Activated naive CD4-positive, alpha-beta T cell treated with anti-CD3 and anti-CD28 coated beads, Interleukin-2, amount 50 U/mL, for 16 hours (primary cell): ENCODE data around the gene IL18RAP.

Source experiments
- DNase-seq: peaks from one replicate; pipeline ENCODE4 v3.0.0-alpha.2; 2020

Gene IL18RAP

GRCh38 chr2:102422910-102423309 lies at the start of gene IL18RAP:
IL18RAP (plus strand) TSS chr2:102423160; CDS start chr2:102423278, 118 bp downstream.
- no peak for DNase-seq

GRCh38 chr2:102376052-102376591 lies 46.8 kb upstream of the IL18RAP start:
- DNase-seq: no peak

GRCh38 chr2:102383722-102384121 lies 39.2 kb upstream of the IL18RAP start:
- no peak for DNase-seq

- no peak for DNase-seq
Measured at GRCh38 chr2:102385522-102385921, 37.4 kb upstream of the IL18RAP start.

- no peak for DNase-seq
Measured at GRCh38 chr2:102386004-102386403, 37.0 kb upstream of the IL18RAP start.

- no peak for DNase-seq
Measured at GRCh38 chr2:102386867-102387541, 36.0 kb upstream of the IL18RAP start.

GRCh38 chr2:102387763-102388546 lies 35.0 kb upstream of the IL18RAP start:
- DNase-seq: no peak

GRCh38 chr2:102391565-102391964 lies 31.4 kb upstream of the IL18RAP start:
- DNase-seq: no peak

GRCh38 chr2:102392096-102392495 lies 30.9 kb upstream of the IL18RAP start:
- DNase-seq: no peak

- no peak for DNase-seq
Measured at GRCh38 chr2:102392942-102393341, 30.0 kb upstream of the IL18RAP start.

- no peak for DNase-seq
Measured at GRCh38 chr2:102396012-102396411, 26.9 kb upstream of the IL18RAP start.

- no peak for DNase-seq
Measured at GRCh38 chr2:102397209-102397608, 25.8 kb upstream of the IL18RAP start.

- DNase-seq: no peak
Measured at GRCh38 chr2:102399499-102400141, 23.3 kb upstream of the IL18RAP start.

- DNase-seq: no peak
Measured at GRCh38 chr2:102401456-102401855, 21.5 kb upstream of the IL18RAP start.

- DNase-seq: no peak
Measured at GRCh38 chr2:102401865-102402264, 21.1 kb upstream of the IL18RAP start.

- no peak for DNase-seq
Measured at GRCh38 chr2:102410952-102411351, 12.0 kb upstream of the IL18RAP start.

GRCh38 chr2:102412199-102412598 lies 10.8 kb upstream of the IL18RAP start:
- no peak for DNase-seq

GRCh38 chr2:102417946-102418345 lies 5.0 kb upstream of the IL18RAP start:
- DNase-seq: peak; percentile 28

GRCh38 chr2:102418421-102418961 lies 4.5 kb upstream of the IL18RAP start:
- DNase-seq: no peak

- no peak for DNase-seq
Measured at GRCh38 chr2:102420290-102420689, 2.7 kb upstream of the IL18RAP start.

GRCh38 chr2:102421890-102422759 lies 835 bp upstream of the IL18RAP start:
- DNase-seq: no peak

- DNase-seq: no peak
Measured at GRCh38 chr2:102423368-102423767, 408 bp downstream of the IL18RAP start.
